Measurements from ENCODE around the gene SEMA4B.

DNA sequence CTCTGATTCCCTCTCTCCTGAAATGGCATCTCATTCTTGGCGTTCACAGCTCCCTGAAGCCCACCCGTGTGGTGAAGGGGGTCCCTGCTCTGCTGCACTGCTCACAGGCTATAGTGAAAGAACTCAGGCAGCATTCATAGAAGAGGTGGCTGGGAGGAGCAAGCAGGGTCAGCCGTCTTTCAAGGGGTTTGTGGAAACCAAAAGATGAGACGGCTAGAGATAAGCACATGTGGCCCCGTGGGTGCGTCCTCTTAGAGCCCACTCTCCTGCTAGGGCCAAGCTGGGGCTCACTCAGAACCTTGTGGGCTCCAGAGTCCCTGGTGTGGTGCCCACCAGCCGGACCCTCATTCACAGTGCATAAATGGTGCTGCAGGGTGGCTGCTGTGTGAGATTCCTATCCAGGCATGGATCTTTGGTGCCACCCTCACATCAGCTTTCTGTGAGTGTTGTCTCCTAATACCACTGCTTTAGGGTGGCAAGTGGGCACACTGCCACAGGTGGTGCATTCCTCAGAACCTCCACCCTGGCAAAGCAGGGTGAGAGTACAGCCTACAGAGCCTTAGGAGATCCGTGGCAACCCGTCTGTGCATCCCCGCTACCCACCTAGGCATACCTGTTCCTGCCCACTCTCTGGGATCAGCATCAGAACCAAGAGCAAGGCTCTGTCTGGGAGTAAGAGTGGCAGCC, 11.2 kb upstream of the SEMA4B start:
- TF ChIP-seq, protein P1, sequence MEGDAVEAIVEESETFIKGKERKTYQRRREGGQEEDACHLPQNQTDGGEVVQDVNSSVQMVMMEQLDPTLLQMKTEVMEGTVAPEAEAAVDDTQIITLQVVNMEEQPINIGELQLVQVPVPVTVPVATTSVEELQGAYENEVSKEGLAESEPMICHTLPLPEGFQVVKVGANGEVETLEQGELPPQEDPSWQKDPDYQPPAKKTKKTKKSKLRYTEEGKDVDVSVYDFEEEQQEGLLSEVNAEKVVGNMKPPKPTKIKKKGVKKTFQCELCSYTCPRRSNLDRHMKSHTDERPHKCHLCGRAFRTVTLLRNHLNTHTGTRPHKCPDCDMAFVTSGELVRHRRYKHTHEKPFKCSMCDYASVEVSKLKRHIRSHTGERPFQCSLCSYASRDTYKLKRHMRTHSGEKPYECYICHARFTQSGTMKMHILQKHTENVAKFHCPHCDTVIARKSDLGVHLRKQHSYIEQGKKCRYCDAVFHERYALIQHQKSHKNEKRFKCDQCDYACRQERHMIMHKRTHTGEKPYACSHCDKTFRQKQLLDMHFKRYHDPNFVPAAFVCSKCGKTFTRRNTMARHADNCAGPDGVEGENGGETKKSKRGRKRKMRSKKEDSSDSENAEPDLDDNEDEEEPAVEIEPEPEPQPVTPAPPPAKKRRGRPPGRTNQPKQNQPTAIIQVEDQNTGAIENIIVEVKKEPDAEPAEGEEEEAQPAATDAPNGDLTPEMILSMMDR (optimal IDR thresholded peaks at IDR 0.05 in 1 of 3, IDR thresholded peaks at IDR 0.05 in 1 of 3, conservative IDR thresholded peaks at IDR 0.05 in 1 of 3; ENCODE audit: extremely low read depth in 1 of 3, insufficient read depth in 2 of 3, low read length in 3 of 3): no peak
- TF ChIP-seq EZH2 (IDR thresholded peaks at IDR 0.05; ENCODE audit: low read length): no peak

Data from keratinocyte (primary cell).